ENCODE measurements around the gene ST8SIA5. TPM values are rescaled to one million over a fixed set of nuclear protein-coding genes. Genes with fewer than 3 reads are reported as not detected.

The ST8SIA5 gene
- total and polyA plus RNA-seq, 2 of the 13 experiments (the other 11 are each of a cell fraction or from before 2014, with no cell fraction given) = 0.07 to 0.20 TPM

DNA sequence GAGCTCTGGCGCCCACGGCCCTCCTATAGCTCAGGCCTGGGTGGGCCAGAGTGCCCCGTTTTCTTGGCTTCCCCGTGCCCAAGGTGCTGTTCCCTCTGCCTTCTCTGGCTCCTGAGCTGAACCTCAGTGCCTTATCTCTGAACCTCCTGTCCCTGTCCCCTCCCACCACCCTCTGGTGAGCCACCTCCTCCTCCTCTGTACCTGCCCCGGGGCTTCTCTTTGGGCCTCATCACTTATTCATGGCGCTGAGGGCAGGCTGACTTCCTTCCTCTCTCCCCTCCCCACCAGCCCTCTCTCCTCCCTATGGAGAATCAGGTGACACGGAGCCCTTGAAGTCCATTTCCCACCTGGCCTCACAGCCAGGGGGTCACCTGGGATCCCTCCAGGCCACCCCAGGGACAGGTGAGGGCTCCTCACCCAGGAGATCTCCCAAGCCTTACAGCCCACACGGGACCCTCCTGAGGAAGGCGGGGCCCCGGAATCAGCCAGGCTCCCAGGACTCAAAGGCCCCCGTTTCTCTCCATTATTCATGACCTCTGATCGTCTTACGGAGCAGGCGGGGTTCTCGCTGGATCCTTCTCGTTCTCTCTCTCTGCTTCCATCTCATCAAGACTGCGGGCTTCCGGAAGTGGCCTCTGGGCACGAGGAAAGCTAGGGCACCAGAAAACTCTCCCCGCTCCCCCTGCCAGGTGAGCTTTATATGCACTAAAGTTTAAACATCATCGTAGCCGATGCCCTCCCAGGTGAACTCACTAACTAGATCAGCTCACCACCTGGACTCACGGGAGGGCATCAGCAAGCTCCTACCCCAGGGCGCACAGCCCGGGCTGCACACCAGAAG lies 99.5 kb downstream of the ST8SIA5 start, which contains the start of gene LOXHD1 (continued):
- TF ChIP-seq, protein P1, sequence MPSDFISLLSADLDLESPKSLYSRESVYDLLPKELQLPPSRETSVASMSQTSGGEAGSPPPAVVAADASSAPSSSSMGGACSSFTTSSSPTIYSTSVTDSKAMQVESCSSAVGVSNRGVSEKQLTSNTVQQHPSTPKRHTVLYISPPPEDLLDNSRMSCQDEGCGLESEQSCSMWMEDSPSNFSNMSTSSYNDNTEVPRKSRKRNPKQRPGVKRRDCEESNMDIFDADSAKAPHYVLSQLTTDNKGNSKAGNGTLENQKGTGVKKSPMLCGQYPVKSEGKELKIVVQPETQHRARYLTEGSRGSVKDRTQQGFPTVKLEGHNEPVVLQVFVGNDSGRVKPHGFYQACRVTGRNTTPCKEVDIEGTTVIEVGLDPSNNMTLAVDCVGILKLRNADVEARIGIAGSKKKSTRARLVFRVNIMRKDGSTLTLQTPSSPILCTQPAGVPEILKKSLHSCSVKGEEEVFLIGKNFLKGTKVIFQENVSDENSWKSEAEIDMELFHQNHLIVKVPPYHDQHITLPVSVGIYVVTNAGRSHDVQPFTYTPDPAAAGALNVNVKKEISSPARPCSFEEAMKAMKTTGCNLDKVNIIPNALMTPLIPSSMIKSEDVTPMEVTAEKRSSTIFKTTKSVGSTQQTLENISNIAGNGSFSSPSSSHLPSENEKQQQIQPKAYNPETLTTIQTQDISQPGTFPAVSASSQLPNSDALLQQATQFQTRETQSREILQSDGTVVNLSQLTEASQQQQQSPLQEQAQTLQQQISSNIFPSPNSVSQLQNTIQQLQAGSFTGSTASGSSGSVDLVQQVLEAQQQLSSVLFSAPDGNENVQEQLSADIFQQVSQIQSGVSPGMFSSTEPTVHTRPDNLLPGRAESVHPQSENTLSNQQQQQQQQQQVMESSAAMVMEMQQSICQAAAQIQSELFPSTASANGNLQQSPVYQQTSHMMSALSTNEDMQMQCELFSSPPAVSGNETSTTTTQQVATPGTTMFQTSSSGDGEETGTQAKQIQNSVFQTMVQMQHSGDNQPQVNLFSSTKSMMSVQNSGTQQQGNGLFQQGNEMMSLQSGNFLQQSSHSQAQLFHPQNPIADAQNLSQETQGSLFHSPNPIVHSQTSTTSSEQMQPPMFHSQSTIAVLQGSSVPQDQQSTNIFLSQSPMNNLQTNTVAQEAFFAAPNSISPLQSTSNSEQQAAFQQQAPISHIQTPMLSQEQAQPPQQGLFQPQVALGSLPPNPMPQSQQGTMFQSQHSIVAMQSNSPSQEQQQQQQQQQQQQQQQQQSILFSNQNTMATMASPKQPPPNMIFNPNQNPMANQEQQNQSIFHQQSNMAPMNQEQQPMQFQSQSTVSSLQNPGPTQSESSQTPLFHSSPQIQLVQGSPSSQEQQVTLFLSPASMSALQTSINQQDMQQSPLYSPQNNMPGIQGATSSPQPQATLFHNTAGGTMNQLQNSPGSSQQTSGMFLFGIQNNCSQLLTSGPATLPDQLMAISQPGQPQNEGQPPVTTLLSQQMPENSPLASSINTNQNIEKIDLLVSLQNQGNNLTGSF (CRISPR knock-in tag; IDR thresholded peaks at IDR 0.05) = no peak

DNA sequence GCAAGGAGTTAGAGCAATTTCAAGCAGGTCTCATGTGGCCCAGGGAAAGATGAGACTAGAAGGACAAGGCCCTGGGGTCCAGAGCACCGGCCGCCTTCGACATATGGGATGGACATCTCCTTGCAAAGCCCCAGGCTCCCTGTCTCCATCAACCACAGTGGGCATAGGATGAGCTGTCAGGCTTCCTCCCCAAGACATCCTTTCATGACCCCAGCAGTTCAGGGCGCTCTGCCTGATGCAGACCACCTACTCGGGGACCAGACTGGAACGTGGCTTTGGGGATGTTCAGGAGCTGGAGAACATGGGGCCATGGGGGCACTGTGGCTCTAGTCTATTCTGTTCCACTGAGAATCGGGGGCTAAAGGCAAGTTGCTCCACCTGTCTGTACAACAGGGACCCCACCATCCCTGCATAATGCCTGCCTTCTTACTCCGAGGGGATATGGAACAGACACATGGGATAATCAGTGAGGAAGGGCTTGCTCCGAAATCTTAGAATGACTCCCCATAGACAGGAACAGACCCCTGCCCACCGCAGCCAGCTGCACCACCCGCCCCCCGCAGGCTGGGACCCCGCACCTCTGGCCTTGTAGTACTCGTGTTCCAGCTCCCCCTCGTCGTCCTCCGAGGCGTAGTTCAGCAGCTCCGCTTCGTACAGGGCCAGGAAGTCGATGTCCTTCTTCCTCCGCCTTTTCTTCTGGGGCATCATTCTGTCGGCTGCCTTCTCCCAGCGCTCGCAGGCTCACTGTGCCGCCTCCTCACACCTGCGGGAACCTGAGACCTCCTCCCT lies 100.3 kb downstream of the ST8SIA5 start:
- no peak overlapping the region for H3K27ac ChIP-seq (ENCODE audit: extremely low read length, insufficient read depth, low read length)
- POLR2A ChIA-PET = no interaction called here
- CTCF ChIA-PET (ENCODE audit: low intra/inter-chr PET ratio, low total read pairs) = no interaction called here
- TF ChIP-seq, protein P2, sequence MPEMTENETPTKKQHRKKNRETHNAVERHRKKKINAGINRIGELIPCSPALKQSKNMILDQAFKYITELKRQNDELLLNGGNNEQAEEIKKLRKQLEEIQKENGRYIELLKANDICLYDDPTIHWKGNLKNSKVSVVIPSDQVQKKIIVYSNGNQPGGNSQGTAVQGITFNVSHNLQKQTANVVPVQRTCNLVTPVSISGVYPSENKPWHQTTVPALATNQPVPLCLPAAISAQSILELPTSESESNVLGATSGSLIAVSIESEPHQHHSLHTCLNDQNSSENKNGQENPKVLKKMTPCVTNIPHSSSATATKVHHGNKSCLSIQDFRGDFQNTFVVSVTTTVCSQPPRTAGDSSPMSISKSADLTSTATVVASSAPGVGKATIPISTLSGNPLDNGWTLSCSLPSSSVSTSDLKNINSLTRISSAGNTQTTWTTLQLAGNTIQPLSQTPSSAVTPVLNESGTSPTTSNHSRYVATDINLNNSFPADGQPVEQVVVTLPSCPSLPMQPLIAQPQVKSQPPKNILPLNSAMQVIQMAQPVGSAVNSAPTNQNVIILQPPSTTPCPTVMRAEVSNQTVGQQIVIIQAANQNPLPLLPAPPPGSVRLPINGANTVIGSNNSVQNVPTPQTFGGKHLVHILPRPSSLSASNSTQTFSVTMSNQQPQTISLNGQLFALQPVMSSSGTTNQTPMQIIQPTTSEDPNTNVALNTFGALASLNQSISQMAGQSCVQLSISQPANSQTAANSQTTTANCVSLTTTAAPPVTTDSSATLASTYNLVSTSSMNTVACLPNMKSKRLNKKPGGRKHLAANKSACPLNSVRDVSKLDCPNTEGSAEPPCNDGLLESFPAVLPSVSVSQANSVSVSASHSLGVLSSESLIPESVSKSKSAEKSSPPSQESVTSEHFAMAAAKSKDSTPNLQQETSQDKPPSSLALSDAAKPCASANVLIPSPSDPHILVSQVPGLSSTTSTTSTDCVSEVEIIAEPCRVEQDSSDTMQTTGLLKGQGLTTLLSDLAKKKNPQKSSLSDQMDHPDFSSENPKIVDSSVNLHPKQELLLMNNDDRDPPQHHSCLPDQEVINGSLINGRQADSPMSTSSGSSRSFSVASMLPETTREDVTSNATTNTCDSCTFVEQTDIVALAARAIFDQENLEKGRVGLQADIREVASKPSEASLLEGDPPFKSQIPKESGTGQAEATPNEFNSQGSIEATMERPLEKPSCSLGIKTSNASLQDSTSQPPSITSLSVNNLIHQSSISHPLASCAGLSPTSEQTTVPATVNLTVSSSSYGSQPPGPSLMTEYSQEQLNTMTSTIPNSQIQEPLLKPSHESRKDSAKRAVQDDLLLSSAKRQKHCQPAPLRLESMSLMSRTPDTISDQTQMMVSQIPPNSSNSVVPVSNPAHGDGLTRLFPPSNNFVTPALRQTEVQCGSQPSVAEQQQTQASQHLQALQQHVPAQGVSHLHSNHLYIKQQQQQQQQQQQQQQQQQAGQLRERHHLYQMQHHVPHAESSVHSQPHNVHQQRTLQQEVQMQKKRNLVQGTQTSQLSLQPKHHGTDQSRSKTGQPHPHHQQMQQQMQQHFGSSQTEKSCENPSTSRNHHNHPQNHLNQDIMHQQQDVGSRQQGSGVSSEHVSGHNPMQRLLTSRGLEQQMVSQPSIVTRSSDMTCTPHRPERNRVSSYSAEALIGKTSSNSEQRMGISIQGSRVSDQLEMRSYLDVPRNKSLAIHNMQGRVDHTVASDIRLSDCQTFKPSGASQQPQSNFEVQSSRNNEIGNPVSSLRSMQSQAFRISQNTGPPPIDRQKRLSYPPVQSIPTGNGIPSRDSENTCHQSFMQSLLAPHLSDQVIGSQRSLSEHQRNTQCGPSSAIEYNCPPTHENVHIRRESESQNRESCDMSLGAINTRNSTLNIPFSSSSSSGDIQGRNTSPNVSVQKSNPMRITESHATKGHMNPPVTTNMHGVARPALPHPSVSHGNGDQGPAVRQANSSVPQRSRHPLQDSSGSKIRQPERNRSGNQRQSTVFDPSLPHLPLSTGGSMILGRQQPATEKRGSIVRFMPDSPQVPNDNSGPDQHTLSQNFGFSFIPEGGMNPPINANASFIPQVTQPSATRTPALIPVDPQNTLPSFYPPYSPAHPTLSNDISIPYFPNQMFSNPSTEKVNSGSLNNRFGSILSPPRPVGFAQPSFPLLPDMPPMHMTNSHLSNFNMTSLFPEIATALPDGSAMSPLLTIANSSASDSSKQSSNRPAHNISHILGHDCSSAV (CRISPR knock-in tag; IDR thresholded peaks at IDR 0.05; ENCODE audit: borderline replicate concordance) = no peak
- TF ChIP-seq HCFC1 (IDR thresholded peaks at IDR 0.05; ENCODE audit: low read depth, low read length) (no peak), DMAP1 (CRISPR knock-in tag; IDR thresholded peaks at IDR 0.05) (no peak), THAP11 (CRISPR knock-in tag; IDR thresholded peaks at IDR 0.05) (no peak)

More for the DNA sequence above, 100.3 kb downstream of the ST8SIA5 start:
- ATAC-seq (no peak), DNase-seq (ENCODE audit: low spot score) (no peak), FAIRE-seq (no peak)
- Histone ChIP-seq H3K9me3 (ENCODE audit: low read length) (no peaks in the 10 kb centered on the region), H3K4me1 (ENCODE audit: insufficient read depth, low read length) (no peaks in the 10 kb centered on the region), H3K36me3 (replicated peaks in 1 of 2; ENCODE audit: control insufficient read depth in 1 of 2, insufficient read depth in 2 of 2, low read length in 2 of 2) (no peaks in the 10 kb centered on the region), H2AFZ (ENCODE audit: low read length) (no peak overlapping the region), H4K20me1 (ENCODE audit: insufficient read depth, low read length) (no peaks in the 10 kb centered on the region), H3K79me2 (ENCODE audit: insufficient read depth, low read length) (no peaks in the 10 kb centered on the region), H3K4me2 (ENCODE audit: low read depth, low read length) (no peak overlapping the region), H3K27me3 (ENCODE audit: control insufficient read depth in 1 of 2, insufficient read depth in 2 of 2, low read length in 2 of 2) (no peaks in the 10 kb centered on the region; a peak in 1 of 5 replicates), H3K9ac (ENCODE audit: insufficient read depth, low read depth, low read length) (no peak overlapping the region), H3K4me3 (replicated peaks in 1 of 3; ENCODE audit: insufficient read depth in 1 of 3, low read depth in 2 of 3, low read length in 3 of 3) (no peak overlapping the region)
- intact Hi-C loops (cut with micrococcal nuclease; ENCODE audit: unreplicated experiment) = no loop called here
- 43% methylated on average over 14 of the region's 27 CpGs for WGBS (ENCODE audit: low lambda C conversion rate)
- BruUV-seq (replicated peaks) = no TSS peak
- in situ Hi-C loops (cut with HindIII; ENCODE audit: extremely low pct_ligation_motif_present, low pct_unique_long_range_greater_than_20kb) = loop anchor here (5.0 to 10.0 kb wide), 3 partner anchors 94 to 512 kb away; no protein-coding TSS in a partner anchor
